HTR-8/SVneo (cell line): ENCODE data around the gene PTPRD.

ENCODE experiments used
- DNase-seq: peaks from one replicate; pipeline ENCODE4 v3.0.0; 2011; ENCODE audit warnings: low spot score, mixed read lengths; ENCODE audit not compliant: insufficient read length
- FAIRE-seq: peaks from 2 replicates; lab custom pipeline; 2011; peaks lifted over from hg19 to GRCh38; lab: Jason Lieb, UNC

The PTPRD gene

GRCh38 chr9:8564960-8565359 lies 2047.8 kb downstream of the PTPRD start:
- DNase-seq (no peak), FAIRE-seq (no peak)

- DNase-seq (no peak), FAIRE-seq (no peak)
Measured at GRCh38 chr9:8560560-8561525, 2052.0 kb downstream of the PTPRD start.

GRCh38 chr9:8558176-8558575 lies 2054.6 kb downstream of the PTPRD start:
- DNase-seq, result no peak
- no peak for FAIRE-seq

GRCh38 chr9:8555762-8556500 lies 2056.9 kb downstream of the PTPRD start:
- no peak for DNase-seq
- no peak for FAIRE-seq

- FAIRE-seq, result no peak
- DNase-seq, result no peak
Measured at GRCh38 chr9:8553444-8553843, 2059.4 kb downstream of the PTPRD start.

- DNase-seq (no peak), FAIRE-seq (no peak)
Measured at GRCh38 chr9:8552732-8553131, 2060.1 kb downstream of the PTPRD start.

- FAIRE-seq (no peak), DNase-seq (no peak)
Measured at GRCh38 chr9:8549214-8549613, 2063.6 kb downstream of the PTPRD start.

- DNase-seq (no peak), FAIRE-seq (no peak)
Measured at GRCh38 chr9:8543219-8543618, 2069.6 kb downstream of the PTPRD start.

GRCh38 chr9:8542537-8542936 lies 2070.3 kb downstream of the PTPRD start:
- no peak for DNase-seq

GRCh38 chr9:8539681-8540197 lies 2073.1 kb downstream of the PTPRD start:
- DNase-seq (no peak), FAIRE-seq (no peak)

More at GRCh38 chr9:8542537-8542936, 2070.3 kb downstream of the PTPRD start:
- no peak for FAIRE-seq

- DNase-seq (no peak), FAIRE-seq (no peak)
Measured at GRCh38 chr9:8536845-8537244, 2076.0 kb downstream of the PTPRD start.

GRCh38 chr9:8534828-8535227 lies 2078.0 kb downstream of the PTPRD start:
- FAIRE-seq (no peak), DNase-seq (no peak)

- DNase-seq (no peak), FAIRE-seq (no peak)
Measured at GRCh38 chr9:8533681-8534080, 2079.1 kb downstream of the PTPRD start.

GRCh38 chr9:8531826-8532415 lies 2080.9 kb downstream of the PTPRD start:
- DNase-seq (no peak), FAIRE-seq (no peak)

- FAIRE-seq, result no peak
- DNase-seq, result no peak
Measured at GRCh38 chr9:8521112-8521511, 2091.7 kb downstream of the PTPRD start.

GRCh38 chr9:8515748-8516147 lies 2097.1 kb downstream of the PTPRD start:
- no peak for DNase-seq
- no peak for FAIRE-seq

- DNase-seq, result no peak
- FAIRE-seq, result no peak
Measured at GRCh38 chr9:8514760-8515159, 2098.0 kb downstream of the PTPRD start.

- DNase-seq, result no peak
- no peak for FAIRE-seq
Measured at GRCh38 chr9:8508671-8509290, 2104.0 kb downstream of the PTPRD start.

- DNase-seq (no peak), FAIRE-seq (no peak)
Measured at GRCh38 chr9:8494571-8494970, 2118.2 kb downstream of the PTPRD start.

GRCh38 chr9:8492679-8493078 lies 2120.1 kb downstream of the PTPRD start:
- FAIRE-seq (no peak), DNase-seq (no peak)
